Osteocyte (in vitro differentiated cells): Measurements from ENCODE around the gene NOD2. TPM values are rescaled to one million over a fixed set of nuclear protein-coding genes. Genes with fewer than 3 reads are reported as not detected.

Source experiments
- DNase-seq: peaks from one replicate; pipeline ENCODE4 v3.0.0; 2021; ENCODE audit warnings: mixed read lengths; ENCODE audit not compliant: unreplicated experiment; ENCODE audit errors: extremely low spot score
- H3K27ac Mint-ChIP-seq: one replicate; pipeline ENCODE4 v1.8.0; 2021; ENCODE audit warnings: mild to moderate bottlenecking, mixed read lengths; ENCODE audit not compliant: unreplicated experiment
- H3K27me3 Mint-ChIP-seq: one replicate; pipeline ENCODE4 v1.8.0; 2021; ENCODE audit warnings: mixed read lengths; ENCODE audit not compliant: unreplicated experiment
- H3K36me3 Mint-ChIP-seq: one replicate; pipeline ENCODE4 v1.8.0; 2021; ENCODE audit warnings: mixed read lengths; ENCODE audit not compliant: unreplicated experiment
- H3K4me1 Mint-ChIP-seq: one replicate; pipeline ENCODE4 v1.8.0; 2021; ENCODE audit warnings: mixed read lengths; ENCODE audit not compliant: unreplicated experiment
- H3K4me3 Mint-ChIP-seq: one replicate; pipeline ENCODE4 v1.8.0; 2021; ENCODE audit warnings: mild to moderate bottlenecking, moderate library complexity, mixed read lengths; ENCODE audit not compliant: unreplicated experiment
- H3K9me3 Mint-ChIP-seq: one replicate; pipeline ENCODE4 v1.8.0; 2021; ENCODE audit warnings: mixed read lengths; ENCODE audit not compliant: unreplicated experiment
- total RNA-seq: library from RNA; stranded (reverse); gene quantifications from 2 replicates; pipeline ENCODE4 v1.2.1, GENCODE V29; 2021
- TF ChIP-seq, protein P1 (sequence below): fragments of 200-600 bp; sonication (generic); IDR thresholded peaks from 2 replicates; pipeline ENCODE4 v1.5.0; 2021; ENCODE audit warnings: antibody characterized with exemption, mild to moderate bottlenecking, moderate library complexity

The NOD2 gene
- total RNA-seq, 1 donor from 2014 or later, result not detected

DNA sequence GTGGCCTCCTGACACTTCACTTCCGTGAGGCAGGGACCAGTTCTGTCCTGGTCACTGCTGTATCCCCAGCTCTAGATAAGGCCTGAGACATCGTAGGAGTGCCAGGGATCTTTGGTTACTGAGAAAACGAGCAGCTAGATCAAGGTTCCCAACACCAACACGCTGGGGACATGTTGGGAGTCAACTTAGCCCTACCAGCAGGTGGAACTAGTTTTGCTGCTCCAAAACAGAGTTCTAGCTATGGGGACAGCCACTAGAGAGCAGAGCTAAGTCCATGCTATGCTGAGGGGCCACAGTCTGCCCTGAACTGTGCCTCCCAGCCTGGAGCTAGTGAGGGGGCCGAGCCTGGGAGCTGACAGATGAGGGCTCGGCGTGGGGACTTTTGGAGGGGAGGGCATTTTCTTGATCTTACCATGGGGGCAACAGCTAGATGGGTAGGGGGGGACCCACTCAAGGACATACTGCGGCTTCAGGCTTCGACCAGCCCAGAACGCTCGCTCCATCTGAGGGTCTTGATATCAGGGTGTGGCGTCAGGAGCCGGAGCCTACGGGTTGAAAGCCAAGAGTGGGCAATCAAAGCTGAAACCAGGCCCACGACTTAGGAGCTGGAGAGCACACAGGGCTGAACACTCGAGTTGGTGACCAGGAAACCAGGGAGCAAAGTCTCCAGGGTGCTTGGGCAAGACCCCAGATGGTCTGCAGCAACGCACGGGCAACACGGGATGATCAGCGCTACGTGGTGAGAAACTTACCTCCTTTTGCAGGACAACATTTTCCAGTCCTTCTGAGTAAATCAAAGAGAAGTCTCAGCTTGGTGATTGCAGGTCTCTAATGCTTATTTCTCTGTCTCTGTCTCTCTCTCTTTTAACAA is 25.7 kb upstream of the NOD2 start:
- peaks cover 5% of the 10 kb centered on the region for H3K4me1 Mint-ChIP-seq
- H3K9me3 Mint-ChIP-seq, result peaks cover 10% of the 10 kb centered on the region
- no peaks in the 10 kb centered on the region for H3K36me3 Mint-ChIP-seq
- H3K4me3 Mint-ChIP-seq, result no peak overlapping the region
- H3K27ac Mint-ChIP-seq, result no peak overlapping the region
- TF ChIP-seq, protein P1, sequence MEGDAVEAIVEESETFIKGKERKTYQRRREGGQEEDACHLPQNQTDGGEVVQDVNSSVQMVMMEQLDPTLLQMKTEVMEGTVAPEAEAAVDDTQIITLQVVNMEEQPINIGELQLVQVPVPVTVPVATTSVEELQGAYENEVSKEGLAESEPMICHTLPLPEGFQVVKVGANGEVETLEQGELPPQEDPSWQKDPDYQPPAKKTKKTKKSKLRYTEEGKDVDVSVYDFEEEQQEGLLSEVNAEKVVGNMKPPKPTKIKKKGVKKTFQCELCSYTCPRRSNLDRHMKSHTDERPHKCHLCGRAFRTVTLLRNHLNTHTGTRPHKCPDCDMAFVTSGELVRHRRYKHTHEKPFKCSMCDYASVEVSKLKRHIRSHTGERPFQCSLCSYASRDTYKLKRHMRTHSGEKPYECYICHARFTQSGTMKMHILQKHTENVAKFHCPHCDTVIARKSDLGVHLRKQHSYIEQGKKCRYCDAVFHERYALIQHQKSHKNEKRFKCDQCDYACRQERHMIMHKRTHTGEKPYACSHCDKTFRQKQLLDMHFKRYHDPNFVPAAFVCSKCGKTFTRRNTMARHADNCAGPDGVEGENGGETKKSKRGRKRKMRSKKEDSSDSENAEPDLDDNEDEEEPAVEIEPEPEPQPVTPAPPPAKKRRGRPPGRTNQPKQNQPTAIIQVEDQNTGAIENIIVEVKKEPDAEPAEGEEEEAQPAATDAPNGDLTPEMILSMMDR, result no peak
- DNase-seq, result no peak
- H3K27me3 Mint-ChIP-seq, result no peaks in the 10 kb centered on the region

DNA sequence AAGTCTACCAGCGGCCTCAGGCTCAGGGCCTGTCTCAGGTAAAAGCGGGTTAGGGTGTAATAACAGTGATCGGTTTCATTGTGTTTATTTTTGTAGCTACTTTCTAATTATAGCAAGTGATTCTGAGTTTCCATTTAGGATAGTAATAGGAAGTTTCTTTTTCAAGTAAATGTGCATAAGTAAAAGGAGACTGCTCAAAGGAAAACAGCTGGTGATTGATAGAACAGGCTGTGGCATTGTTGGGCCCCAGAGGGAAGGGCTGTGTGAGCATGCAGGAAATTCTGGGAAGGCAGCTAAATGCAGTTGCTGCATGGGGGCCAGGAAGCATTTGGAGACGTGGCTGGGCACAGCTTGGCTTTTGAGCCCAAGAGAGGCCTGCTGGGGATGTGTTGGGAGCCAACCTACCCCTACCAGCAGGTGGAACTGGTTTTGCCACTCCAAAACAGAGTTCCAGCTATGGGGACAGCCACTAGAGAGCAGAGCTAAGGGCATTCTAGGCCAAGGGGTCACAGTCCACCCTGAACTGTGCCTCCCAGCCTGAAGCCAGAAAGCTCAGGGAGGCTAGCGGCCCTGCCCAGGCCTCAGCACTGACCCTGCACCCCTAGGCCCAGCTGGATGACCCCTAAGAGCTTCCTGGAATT is 24.9 kb upstream of the NOD2 start:
- Mint-ChIP-seq H3K27me3 (no peaks in the 10 kb centered on the region), H3K4me1 (peaks cover 5% of the 10 kb centered on the region), H3K36me3 (no peaks in the 10 kb centered on the region), H3K4me3 (no peak overlapping the region), H3K27ac (no peak overlapping the region), H3K9me3 (peaks cover 11% of the 10 kb centered on the region)
- TF ChIP-seq, protein P1, result no peak
- DNase-seq, result no peak

DNA sequence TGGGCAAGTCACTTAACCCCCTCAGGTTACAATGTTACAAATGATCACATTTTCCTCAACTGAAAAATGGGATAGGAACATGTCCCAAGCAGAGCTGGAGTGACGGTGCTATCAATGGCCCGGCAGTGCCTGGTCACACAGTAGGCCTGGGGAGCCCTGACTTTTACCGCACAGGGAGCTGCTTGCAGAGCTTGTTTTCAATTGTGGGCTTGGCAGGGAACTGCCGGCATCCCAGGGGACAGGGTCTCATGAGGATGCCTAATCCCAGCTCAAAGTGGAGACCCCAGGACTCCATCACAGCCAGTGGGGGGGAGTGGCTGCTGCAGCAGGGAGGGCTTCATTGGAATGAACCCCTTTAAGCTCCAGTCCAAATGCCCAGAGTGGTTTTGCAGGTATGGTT is 23.7 kb upstream of the NOD2 start:
- no peak for DNase-seq
- Mint-ChIP-seq H3K27ac (no peak overlapping the region), H3K36me3 (no peaks in the 10 kb centered on the region), H3K27me3 (no peaks in the 10 kb centered on the region), H3K4me1 (peaks cover 5% of the 10 kb centered on the region), H3K4me3 (no peak overlapping the region), H3K9me3 (peaks cover 11% of the 10 kb centered on the region)
- TF ChIP-seq, protein P1, result no peak

DNA sequence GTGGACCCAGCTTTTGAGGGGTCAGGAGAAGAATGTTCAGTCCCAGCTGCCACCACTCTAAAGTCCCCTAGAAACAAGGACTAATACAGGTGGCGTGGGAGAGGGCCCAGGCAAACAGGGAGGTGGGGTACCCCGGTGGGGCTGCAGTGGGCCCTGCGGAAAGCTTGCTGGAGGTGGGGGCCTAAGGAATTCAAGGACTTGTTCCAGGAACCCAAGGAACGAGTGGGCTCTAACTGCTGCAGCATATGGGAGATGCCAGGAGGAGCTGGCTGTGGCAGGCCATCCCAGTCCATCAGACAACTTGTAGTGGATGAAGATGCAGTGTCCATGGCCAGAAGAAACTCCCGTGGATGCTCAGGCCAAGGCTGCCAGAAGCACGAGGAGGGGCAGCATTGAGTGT is 22.9 kb upstream of the NOD2 start:
- TF ChIP-seq, protein P1, result no peak
- DNase-seq, result no peak
- Mint-ChIP-seq H3K36me3 (no peaks in the 10 kb centered on the region), H3K4me3 (no peak overlapping the region), H3K4me1 (peaks cover under 1% of the 10 kb centered on the region), H3K27ac (no peak overlapping the region), H3K27me3 (no peaks in the 10 kb centered on the region), H3K9me3 (peaks cover 11% of the 10 kb centered on the region)

DNA sequence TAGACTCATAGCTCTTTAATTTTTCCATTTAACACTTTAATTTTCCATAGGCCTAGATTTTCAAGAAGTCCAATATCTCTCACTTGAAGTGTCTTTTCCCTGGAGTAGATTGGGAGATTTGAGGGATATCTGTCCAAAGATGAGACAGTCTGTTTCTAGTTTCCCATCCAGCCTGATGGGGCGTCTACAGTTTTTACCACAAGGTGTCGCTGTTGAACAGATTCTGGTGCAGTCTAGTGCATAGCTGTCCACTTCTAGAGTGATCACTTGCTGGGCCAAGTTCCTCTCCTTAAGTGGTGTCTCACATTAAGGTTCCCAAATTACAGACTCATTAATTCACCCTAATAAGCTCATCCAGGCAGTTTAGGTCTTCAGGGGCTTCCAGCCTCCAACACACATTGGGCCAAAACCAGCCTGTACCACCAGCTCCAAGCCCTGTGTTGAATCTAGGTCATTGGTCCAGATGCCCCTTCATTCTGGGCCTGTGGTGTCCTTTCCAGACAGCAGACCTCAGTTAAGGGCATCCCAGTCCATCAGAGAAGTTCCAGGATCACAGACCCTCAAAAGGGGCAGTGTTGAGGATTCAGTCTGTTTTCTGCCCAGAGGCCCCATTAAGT is 21.7 kb upstream of the NOD2 start:
- DNase-seq, result no peak
- H3K27me3 Mint-ChIP-seq, result no peaks in the 10 kb centered on the region
- TF ChIP-seq, protein P1, result peak; percentile 46
- H3K4me1 Mint-ChIP-seq, result no peaks in the 10 kb centered on the region
- no peak overlapping the region for H3K27ac Mint-ChIP-seq
- no peak overlapping the region for H3K4me3 Mint-ChIP-seq
- H3K36me3 Mint-ChIP-seq, result no peaks in the 10 kb centered on the region
- H3K9me3 Mint-ChIP-seq, result peaks cover 11% of the 10 kb centered on the region
